Mesenchymal stem cell (in vitro differentiated cells and primary cell): ENCODE results near the gene MAN2A1.
A peak's percentile ranks its signal among the peaks of the same experiment; 100 is the strongest.
"Not testable (repeated sequence)": the region's sequence is repeated elsewhere in the genome, so short reads cannot be mapped to it uniquely, and the experiment has no call there.

ENCODE experiments used
- DNase-seq: peaks from one replicate; pipeline ENCODE4 v3.0.0-alpha.2; 2013
- H2AFZ ChIP-seq: one replicate; pipeline ENCODE4 v1.6.1; 2013; ENCODE audit warnings: low read depth, mild to moderate bottlenecking, control low read depth, inconsistent platforms, low read length, moderate library complexity
- H2AK5ac ChIP-seq: 2 replicates; pipeline ENCODE4 v1.6.1; 2013; ENCODE audit warnings: low read length, moderate library complexity, mild to moderate bottlenecking, inconsistent platforms; ENCODE audit not compliant: severe bottlenecking
- H2BK120ac ChIP-seq: one replicate; pipeline ENCODE4 v1.6.1; 2013; ENCODE audit warnings: low read depth, mild to moderate bottlenecking, inconsistent platforms, low read length, moderate library complexity
- H2BK12ac ChIP-seq, 2 experiments: one replicate each; pipeline ENCODE4 v1.6.1; 2013; ENCODE audit warnings: inconsistent platforms in 2 of 2, low read length in 2 of 2, mild to moderate bottlenecking in 2 of 2, moderate library complexity in 2 of 2, control low read depth in 1 of 2
- H2BK15ac ChIP-seq: one replicate; pipeline ENCODE4 v1.6.1; 2013; ENCODE audit warnings: mild to moderate bottlenecking, low read depth, inconsistent platforms; ENCODE audit not compliant: poor library complexity, severe bottlenecking
- H2BK5ac ChIP-seq: 2 replicates; pipeline ENCODE4 v1.6.1; 2013; ENCODE audit warnings: low read depth, mild to moderate bottlenecking, low read length, control low read depth, inconsistent platforms; ENCODE audit not compliant: poor library complexity, severe bottlenecking
- H3K14ac ChIP-seq, 2 experiments: one replicate each; pipeline ENCODE4 v1.6.1; 2013; ENCODE audit warnings: inconsistent platforms in 2 of 2, low read length in 2 of 2, control low read depth in 1 of 2, mild to moderate bottlenecking in 1 of 2, moderate library complexity in 1 of 2
- H3K18ac ChIP-seq, 2 experiments: one replicate each; pipeline ENCODE4 v1.6.1; 2013; ENCODE audit warnings: inconsistent platforms in 2 of 2, low read length in 2 of 2, control low read depth in 1 of 2, low read depth in 1 of 2, mild to moderate bottlenecking in 1 of 2
- H3K23ac ChIP-seq, 2 experiments: one replicate each; pipeline ENCODE4 v1.6.1; 2013; ENCODE audit warnings: inconsistent platforms in 2 of 2, low read length in 2 of 2, mild to moderate bottlenecking in 2 of 2, moderate library complexity in 2 of 2, control low read depth in 1 of 2
- H3K27ac ChIP-seq: 2 replicates; pipeline ENCODE4 v1.5.1; 2013; ENCODE audit warnings: mild to moderate bottlenecking, moderate library complexity, low read length, control low read depth, inconsistent platforms; ENCODE audit not compliant: poor library complexity, severe bottlenecking
- H3K27me3 ChIP-seq, 2 experiments: 2 replicates each; pipeline versions ENCODE4 v1.6.1 to v1.7.0; 2013; ENCODE audit warnings: low read length in 2 of 2, mild to moderate bottlenecking in 2 of 2, moderate library complexity in 2 of 2, control low read depth in 1 of 2, inconsistent platforms in 1 of 2; ENCODE audit not compliant: control insufficient read depth in 1 of 2, insufficient read depth in 1 of 2
- H3K36me3 ChIP-seq, 2 experiments: 2 replicates each; pipeline versions ENCODE4 v1.6.1 to v1.7.0; 2013; ENCODE audit warnings: low read length in 2 of 2, control low read depth in 1 of 2, inconsistent platforms in 1 of 2, low read depth in 1 of 2, mild to moderate bottlenecking in 1 of 2; ENCODE audit not compliant: insufficient read depth in 2 of 2, control insufficient read depth in 1 of 2
- H3K4ac ChIP-seq, 2 experiments: one replicate each; pipeline ENCODE4 v1.6.1; 2013; ENCODE audit warnings: inconsistent platforms in 2 of 2, low read length in 2 of 2, mild to moderate bottlenecking in 2 of 2, moderate library complexity in 2 of 2, control low read depth in 1 of 2, low read depth in 1 of 2
- H3K4me1 ChIP-seq: 2 replicates; pipeline ENCODE4 v1.6.1; 2013; ENCODE audit warnings: low read depth, low read length, control low read depth; ENCODE audit not compliant: control insufficient read depth, insufficient read depth
- H3K4me2 ChIP-seq: 2 replicates; pipeline ENCODE4 v1.6.1; 2013; ENCODE audit warnings: low read length, mild to moderate bottlenecking, inconsistent platforms; ENCODE audit not compliant: poor library complexity, severe bottlenecking
- H3K4me3 ChIP-seq, 2 experiments: 2 replicates each; pipeline versions ENCODE4 v1.5.1 to v1.7.0; 2013; ENCODE audit warnings: low read length in 2 of 2, mild to moderate bottlenecking in 2 of 2, control low read depth in 1 of 2, low read depth in 1 of 2; ENCODE audit not compliant: insufficient read depth in 1 of 2
- H3K79me1 ChIP-seq: replicated peaks from 2 replicates; pipeline ENCODE4 v1.6.1; 2013; ENCODE audit warnings: mild to moderate bottlenecking, control low read depth, low read length, inconsistent platforms; ENCODE audit not compliant: poor library complexity, severe bottlenecking
- H3K9ac ChIP-seq: 2 replicates; pipeline ENCODE4 v1.7.0; 2013; ENCODE audit warnings: mild to moderate bottlenecking, low read length, moderate library complexity
- H3K9me3 ChIP-seq: 2 replicates; pipeline ENCODE4 v1.7.0; 2013; ENCODE audit warnings: mild to moderate bottlenecking, low read length; ENCODE audit not compliant: control insufficient read depth
- H4K8ac ChIP-seq: one replicate; pipeline ENCODE4 v1.6.1; 2013; ENCODE audit warnings: inconsistent platforms, mild to moderate bottlenecking, low read length, moderate library complexity
- H4K91ac ChIP-seq: one replicate; pipeline ENCODE4 v1.6.1; 2013; ENCODE audit warnings: mild to moderate bottlenecking, low read length, inconsistent platforms
- WGBS: methylation state at CpG from one replicate; pipeline ENCODE4 v1.1.7; 2013; ENCODE audit warnings: mixed read lengths; 5-methylcytosine and 5-hydroxymethylcytosine counted together

Gene MAN2A1

GRCh38 chr5:109826426-109826825 lies 136.7 kb downstream of the MAN2A1 start:
- DNase-seq = no peak
- H3K4ac ChIP-seq = no peak overlapping the region
- no peak overlapping the region for H3K14ac ChIP-seq
- no peak overlapping the region for H4K91ac ChIP-seq
- H2BK120ac ChIP-seq = no peak overlapping the region
- H4K8ac ChIP-seq = no peak overlapping the region
- H3K9ac ChIP-seq = no peak overlapping the region
- no peak overlapping the region for H3K4me3 ChIP-seq
- no peaks in the 10 kb centered on the region for H3K9me3 ChIP-seq
- no peak overlapping the region for H2AK5ac ChIP-seq
- peaks cover 5% of the 10 kb centered on the region for H3K4me1 ChIP-seq
- H3K27me3 ChIP-seq = no peaks in the 10 kb centered on the region
- WGBS = 68% methylated on average over 6 of the region's 6 CpGs
- H2BK12ac ChIP-seq = no peak overlapping the region
- no peak overlapping the region for H3K4me2 ChIP-seq
- H3K27ac ChIP-seq = no peak overlapping the region
- no peak overlapping the region for H2BK15ac ChIP-seq
- peaks cover 4% of the 10 kb centered on the region for H3K79me1 ChIP-seq
- H3K36me3 ChIP-seq = peaks cover 3 to 30% of the 10 kb centered on the region in 2 experiments
- H3K23ac ChIP-seq = no peak overlapping the region
- no peak overlapping the region for H3K18ac ChIP-seq
- H2AFZ ChIP-seq = no peak overlapping the region
- H2BK5ac ChIP-seq = no peak overlapping the region

- H3K14ac ChIP-seq = no peak overlapping the region
- no peak overlapping the region for H3K27ac ChIP-seq
- no peaks in the 10 kb centered on the region for H3K9me3 ChIP-seq
- H3K4me3 ChIP-seq = no peak overlapping the region
- H3K36me3 ChIP-seq = peaks cover 12 to 22% of the 10 kb centered on the region in 2 experiments
- H3K4ac ChIP-seq = no peak overlapping the region
- H3K4me1 ChIP-seq = peaks cover 4% of the 10 kb centered on the region
- no peak overlapping the region for H2BK15ac ChIP-seq
- no peak overlapping the region for H2BK12ac ChIP-seq
- H4K91ac ChIP-seq = no peak overlapping the region
- H3K9ac ChIP-seq = no peak overlapping the region
- no peak overlapping the region for H2AFZ ChIP-seq
- DNase-seq = no peak
- no peak overlapping the region for H2AK5ac ChIP-seq
- no peaks in the 10 kb centered on the region for H3K27me3 ChIP-seq
- no peak overlapping the region for H3K23ac ChIP-seq
- no peak overlapping the region for H2BK5ac ChIP-seq
- no peak overlapping the region for H3K4me2 ChIP-seq
- H3K79me1 ChIP-seq = peaks cover 6% of the 10 kb centered on the region
- H3K18ac ChIP-seq = no peak overlapping the region
- H4K8ac ChIP-seq = no peak overlapping the region
- H2BK120ac ChIP-seq = no peak overlapping the region
Measured at GRCh38 chr5:109829331-109829730, 139.6 kb downstream of the MAN2A1 start.

- H2BK12ac ChIP-seq = no peak overlapping the region
- no peak overlapping the region for H2BK5ac ChIP-seq
- H4K91ac ChIP-seq = no peak overlapping the region
- peak overlapping the region in 1 of 2 experiments; percentile 1 for H3K4ac ChIP-seq
- no peak overlapping the region for H3K4me2 ChIP-seq
- WGBS = 13% methylated on average over 1 of the region's 1 CpG
- no peak overlapping the region for H2BK15ac ChIP-seq
- no peaks in the 10 kb centered on the region for H3K9me3 ChIP-seq
- no peak overlapping the region for H3K14ac ChIP-seq
- DNase-seq = peak; percentile 75
- H2AK5ac ChIP-seq = no peak overlapping the region
- peaks cover 12 to 18% of the 10 kb centered on the region in 2 experiments for H3K36me3 ChIP-seq
- no peak overlapping the region for H3K9ac ChIP-seq
- no peak overlapping the region for H2AFZ ChIP-seq
- H3K23ac ChIP-seq = no peak overlapping the region
- peaks cover 8% of the 10 kb centered on the region for H3K79me1 ChIP-seq
- H3K27me3 ChIP-seq = no peaks in the 10 kb centered on the region
- peak overlapping the region; percentile 37 to 73 for H3K18ac ChIP-seq
- peaks cover 2% of the 10 kb centered on the region for H3K4me1 ChIP-seq
- H2BK120ac ChIP-seq = peak overlapping the region; percentile 92
- no peak overlapping the region for H3K27ac ChIP-seq
- H4K8ac ChIP-seq = no peak overlapping the region
- H3K4me3 ChIP-seq = no peak overlapping the region
Measured at GRCh38 chr5:109830955-109831502, 141.3 kb downstream of the MAN2A1 start.

GRCh38 chr5:109832207-109833188 lies 142.8 kb downstream of the MAN2A1 start:
- WGBS = 93% methylated on average over 40 of the region's 42 CpGs

More at GRCh38 chr5:109832207-109833188, 142.8 kb downstream of the MAN2A1 start:
- not testable (repeated sequence) for H2AK5ac ChIP-seq, H3K23ac ChIP-seq, H3K4me2 ChIP-seq, H3K14ac ChIP-seq, H3K4me1 ChIP-seq, H3K4me3 ChIP-seq, H3K9me3 ChIP-seq, H2BK5ac ChIP-seq, H2AFZ ChIP-seq, H3K27ac ChIP-seq, H3K9ac ChIP-seq, H3K27me3 ChIP-seq
- DNase-seq = peak; percentile 39
- Histone ChIP-seq H2BK120ac (peak overlapping the region; percentile 89), H4K91ac (peak overlapping the region; percentile 93), H4K8ac (peak overlapping the region; percentile 77), H3K18ac (peak overlapping the region; percentile 87 to 92), H3K4ac (peak overlapping the region in 1 of 2 experiments; percentile 75), H2BK15ac (peak overlapping the region; percentile 90), H3K79me1 (peaks cover 14% of the 10 kb centered on the region), H2BK12ac (peak overlapping the region in 1 of 2 experiments; percentile 84), H3K36me3 (peaks cover 12 to 20% of the 10 kb centered on the region in 2 experiments)
